HL-60 (cell line): ENCODE data around the gene RPH3AL.

Source experiments
- CTCF ChIP-seq: IDR thresholded peaks from one replicate; pipeline ENCODE4 v1.5.1; 2011; ENCODE audit warnings: low read length, control low read depth, inconsistent platforms; ENCODE audit not compliant: insufficient read depth
- GABPA ChIP-seq: IDR thresholded peaks from 2 replicates; pipeline ENCODE4 v1.6.1; 2012; ENCODE audit warnings: low read depth
- POLR2AphosphoS5 ChIP-seq: IDR thresholded peaks from 2 replicates; pipeline ENCODE4 v1.6.1; 2012; ENCODE audit warnings: low read depth
- REST ChIP-seq: IDR thresholded peaks from 2 replicates; pipeline ENCODE4 v1.6.1; 2012; ENCODE audit warnings: low read depth; ENCODE audit not compliant: insufficient replicate concordance

GRCh38 chr17:381516-381915, 28.9 kb upstream of the RPH3AL start:
- TF ChIP-seq REST (no peak), POLR2AphosphoS5 (no peak), CTCF (no peak), GABPA (no peak)
